Activated CD4-positive, alpha-beta T cell treated with anti-CD3 and anti-CD28 coated beads for 24 hours (primary cell): ENCODE results near the gene OOSP4A.
"Not testable (repeated sequence)": the region's sequence is repeated elsewhere in the genome, so short reads cannot be mapped to it uniquely, and the experiment has no call there.

Experiments used
- DNase-seq, 2 donors: peaks; one replicate each; pipeline ENCODE4 v3.0.0-alpha.2; 2020; ENCODE audit warnings: low read depth in 2 of 2

Gene OOSP4A

DNA sequence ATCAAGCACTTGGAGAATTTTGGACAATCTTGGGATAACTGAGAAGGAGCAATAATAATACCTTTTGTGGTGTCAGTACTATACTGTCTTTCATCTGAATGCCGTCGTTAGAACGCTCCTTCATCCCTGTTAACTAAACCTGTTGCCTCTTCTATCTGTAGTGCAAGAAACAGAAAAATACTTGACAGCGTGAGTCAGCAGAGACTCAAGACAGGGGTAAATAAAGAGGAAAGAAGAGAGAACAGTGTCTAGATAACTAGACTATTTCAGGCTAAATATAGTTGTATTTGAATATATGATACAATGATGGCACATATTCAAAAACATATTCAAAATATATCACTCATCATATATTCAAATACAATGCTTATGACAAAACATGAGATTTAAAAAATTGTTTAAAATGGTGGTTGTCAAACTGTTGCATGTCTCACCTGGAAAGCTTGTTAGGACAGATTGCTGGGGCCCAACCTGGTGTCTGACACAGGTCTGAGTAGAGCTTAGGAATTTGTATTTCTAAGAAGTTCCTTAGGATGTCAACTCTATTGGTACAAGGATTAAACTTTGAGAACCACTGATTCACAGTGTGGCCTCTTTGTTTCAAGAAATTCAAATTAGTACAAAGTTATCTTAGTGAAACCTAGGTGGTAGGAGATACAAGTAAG lies 17.4 kb downstream of the OOSP4A start:
- DNase-seq: no peak

DNA sequence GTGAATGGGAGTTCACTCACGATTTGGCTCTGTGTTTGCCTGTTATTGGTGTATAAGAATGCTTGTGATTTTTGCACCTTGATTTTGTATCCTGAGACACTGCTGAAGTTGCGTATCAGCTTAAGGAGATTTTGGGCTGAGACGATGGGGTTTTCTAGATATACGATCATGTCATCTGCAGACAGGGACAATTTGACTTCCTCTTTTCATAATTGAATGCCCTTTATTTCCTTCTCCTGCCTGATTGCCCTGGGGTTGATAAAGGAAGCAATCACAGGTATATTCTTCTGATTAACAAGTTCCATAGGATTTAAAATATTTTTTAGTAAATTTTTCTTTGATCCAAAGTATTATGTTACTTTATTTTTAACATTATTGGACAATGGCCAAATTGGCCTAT lies 18.2 kb downstream of the OOSP4A start:
- DNase-seq: not testable (repeated sequence)

DNA sequence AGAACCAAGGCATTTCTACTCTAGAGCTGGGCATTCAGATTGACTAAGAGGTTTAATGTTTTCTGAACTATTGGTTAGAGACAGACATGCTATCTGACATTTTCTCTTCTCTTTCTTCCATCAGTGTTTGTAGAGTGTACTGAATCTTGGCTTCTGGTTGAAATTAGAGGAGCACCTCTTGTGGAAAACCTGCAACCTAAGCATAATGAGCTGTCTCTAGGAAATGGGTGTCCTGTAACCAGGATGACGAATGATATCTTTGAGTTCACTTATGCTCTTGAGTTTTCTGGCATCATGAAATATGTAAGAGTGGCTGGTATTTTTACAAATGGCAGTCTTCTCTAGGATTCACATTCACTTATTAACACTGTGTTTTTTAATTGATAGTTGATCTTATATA lies 19.4 kb downstream of the OOSP4A start:
- no peak for DNase-seq

GRCh38 chr11:59984368-59984767 lies 20.5 kb downstream of the OOSP4A start:
- no peak for DNase-seq

DNA sequence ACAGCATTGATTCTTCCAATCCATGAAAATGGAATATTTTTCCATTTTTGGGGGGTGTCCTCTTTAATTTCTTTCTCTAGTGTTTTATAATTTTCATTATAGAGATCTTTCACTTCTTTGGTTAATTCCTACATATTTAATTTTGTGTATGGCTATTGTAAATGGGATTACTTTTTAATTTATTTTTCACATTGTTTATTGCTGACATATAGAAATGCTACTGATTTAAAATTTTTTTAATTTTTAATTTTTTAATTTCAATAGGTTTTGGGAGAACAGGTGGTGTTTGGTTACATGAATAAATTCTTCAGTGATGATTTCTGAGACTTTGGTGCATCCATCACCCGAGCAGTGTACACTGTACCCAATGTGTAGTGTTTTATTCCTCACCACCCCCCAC lies 26.6 kb downstream of the OOSP4A start:
- DNase-seq: no peak

DNA sequence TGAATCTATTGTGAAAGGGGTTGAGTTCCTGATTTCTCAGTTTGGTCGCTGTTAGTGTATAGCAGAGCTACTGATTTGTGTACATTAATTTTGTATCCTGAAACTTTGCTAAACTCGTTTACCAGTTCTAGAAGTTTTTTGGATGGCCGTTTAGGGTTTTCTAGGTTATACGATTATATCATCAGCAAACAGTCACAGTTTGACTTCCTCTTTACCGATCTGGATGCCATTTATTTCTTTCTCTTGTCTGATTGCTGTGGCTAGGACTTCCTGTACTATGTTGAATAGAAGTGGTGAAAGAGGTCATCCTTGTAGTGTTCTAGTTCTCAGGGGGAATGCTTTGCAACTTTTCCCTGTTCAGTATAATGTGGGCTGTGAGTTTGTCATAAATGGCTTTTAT lies 28.6 kb downstream of the OOSP4A start:
- DNase-seq: no peak

- no peak for DNase-seq
These were observed 34.0 kb downstream of the OOSP4A start for GRCh38 chr11:59997800-59998199.

GRCh38 chr11:59999691-60000090 lies 35.9 kb downstream of the OOSP4A start:
- no peak for DNase-seq

- no peak for DNase-seq
These were observed 39.9 kb downstream of the OOSP4A start for GRCh38 chr11:60003729-60004128.

- no peak for DNase-seq
These were observed 41.5 kb downstream of the OOSP4A start for GRCh38 chr11:60005360-60005759.

- no peak for DNase-seq
These were observed 53.0 kb downstream of the OOSP4A start, which contains the start of gene OOSP4B for GRCh38 chr11:60016881-60017280. Gene OOSP4B, plus strand, starts transcription at chr11:60017181.

GRCh38 chr11:60018058-60018457 lies 54.2 kb downstream of the OOSP4A start:
- no peak for DNase-seq
